Keratinocyte (primary cell): Measurements from ENCODE around the gene CD300H. TPM values are rescaled to one million over a fixed set of nuclear protein-coding genes. Genes with fewer than 3 reads are reported as not detected.

Experiments
- DNase-seq: peaks from one replicate; pipeline ENCODE4 v3.0.0-alpha.2; 2011; ENCODE audit warnings: low read depth, missing footprints, low spot score
- FAIRE-seq: peaks from 2 replicates; lab custom pipeline; 2011; peaks lifted over from hg19 to GRCh38; lab: Jason Lieb, UNC
- H2AFZ ChIP-seq: 2 replicates; pipeline ENCODE4 v1.6.0; 2012; ENCODE audit warnings: low read length, control low read depth, inconsistent platforms; ENCODE audit not compliant: control insufficient read depth
- H3K27ac ChIP-seq: 2 replicates; pipeline ENCODE4 v1.5.1; 2011; ENCODE audit warnings: low read length; ENCODE audit not compliant: control insufficient read depth, insufficient read depth
- H3K27me3 ChIP-seq: 3 replicates; pipeline ENCODE4 v1.6.0; 2011; ENCODE audit warnings: low read length; ENCODE audit not compliant: control insufficient read depth, insufficient read depth; ENCODE audit errors: extremely low read depth
- H3K36me3 ChIP-seq, 2 experiments: 2 replicates in 1 of 2; 3 replicates in 1 of 2; pipeline ENCODE4 v1.5.1; 2011; ENCODE audit warnings: low read length in 2 of 2, mild to moderate bottlenecking in 1 of 2; ENCODE audit not compliant: control insufficient read depth in 2 of 2, insufficient read depth in 2 of 2; ENCODE audit errors: extremely low read depth in 1 of 2
- H3K4me1 ChIP-seq: 3 replicates; pipeline ENCODE4 v1.5.1; 2011; ENCODE audit warnings: low read length; ENCODE audit not compliant: control insufficient read depth, insufficient read depth; ENCODE audit errors: extremely low read depth
- H3K4me2 ChIP-seq: 3 replicates; pipeline ENCODE4 v1.6.0; 2011; ENCODE audit warnings: low read depth, low read length; ENCODE audit not compliant: control insufficient read depth, insufficient read depth; ENCODE audit errors: extremely low read depth
- H3K4me3 ChIP-seq, 3 experiments: fragments of 200-600 bp in 1 of 3; sonication (generic) in 1 of 3; 2 replicates in 2 of 3; 3 replicates in 1 of 3; pipeline ENCODE4 v1.5.1; 2011 to 2016; ENCODE audit warnings: low read length in 3 of 3, mild to moderate bottlenecking in 3 of 3, control low read depth in 2 of 3, inconsistent platforms in 1 of 3, low read depth in 1 of 3, mixed read lengths in 1 of 3, mixed run types in 1 of 3, moderate library complexity in 1 of 3; ENCODE audit not compliant: control insufficient read depth in 2 of 3, insufficient read depth in 2 of 3; ENCODE audit errors: extremely low read depth in 1 of 3
- H3K79me2 ChIP-seq: 2 replicates; pipeline ENCODE4 v1.6.0; 2012; ENCODE audit warnings: low read length; ENCODE audit not compliant: control insufficient read depth, insufficient read depth
- H3K9ac ChIP-seq: 3 replicates; pipeline ENCODE4 v1.6.0; 2011; ENCODE audit warnings: low read length; ENCODE audit not compliant: control insufficient read depth, insufficient read depth; ENCODE audit errors: extremely low read depth
- H3K9me1 ChIP-seq: 3 replicates; pipeline ENCODE4 v1.6.0; 2011; ENCODE audit warnings: low read length; ENCODE audit not compliant: control insufficient read depth, insufficient read depth; ENCODE audit errors: extremely low read depth
- H3K9me3 ChIP-seq: 2 replicates; pipeline ENCODE4 v1.5.1; 2012; ENCODE audit warnings: low read depth, low read length; ENCODE audit not compliant: control insufficient read depth
- H4K20me1 ChIP-seq: 3 replicates; pipeline ENCODE4 v1.6.0; 2011; ENCODE audit warnings: low read length; ENCODE audit not compliant: control insufficient read depth, insufficient read depth; ENCODE audit errors: extremely low read depth
- EZH2 ChIP-seq: IDR thresholded peaks from one replicate; pipeline ENCODE4 v1.6.1; 2012; ENCODE audit warnings: inconsistent platforms, mild to moderate bottlenecking, low read length, moderate library complexity
- dilution Hi-C: fragments of 300-500 bp; cut with MboI; formaldehyde crosslinking; loops from one replicate; pipeline ENCODE4 v1.7.0; 2020; ENCODE audit warnings: low sequenced_read_pairs; ENCODE audit not compliant: extremely low pct_ligation_motif_present
- polyA plus RNA-seq, 5 experiments: library from polyadenylated mRNA; depleted of rRNA in 3 of 5; stranded (reverse) in 3 of 5; stranded (forward) in 1 of 5; unstranded in 1 of 5; fragments of >200 nt; gene quantifications; 1 replicate in 1 of 5; 2 replicates in 3 of 5; 3 replicates in 1 of 5; pipeline versions ENCODE4 v1.2.1 to v1.2.3, GENCODE V29; 2011 to 2012; ENCODE audit warnings: missing spikeins in 2 of 5, low read depth in 1 of 5, low replicate concordance in 1 of 5
- TF ChIP-seq, protein P1 (sequence below), 3 experiments: IDR thresholded peaks in 1 of 3; conservative IDR thresholded peaks in 1 of 3; optimal IDR thresholded peaks in 1 of 3; 2 replicates in 2 of 3; 3 replicates in 1 of 3; pipeline versions ENCODE3 to v1.5.1; 2011; ENCODE audit warnings: low read length in 3 of 3, mild to moderate bottlenecking in 3 of 3, moderate library complexity in 2 of 3, control low read depth in 1 of 3, inconsistent platforms in 1 of 3; ENCODE audit not compliant: insufficient read depth in 2 of 3; ENCODE audit errors: extremely low read depth in 1 of 3

CD300H gene
- polyA plus RNA-seq, 1 donor (not counting 4 experiments of a cell fraction or from before 2014, with no cell fraction given): not detected

DNA sequence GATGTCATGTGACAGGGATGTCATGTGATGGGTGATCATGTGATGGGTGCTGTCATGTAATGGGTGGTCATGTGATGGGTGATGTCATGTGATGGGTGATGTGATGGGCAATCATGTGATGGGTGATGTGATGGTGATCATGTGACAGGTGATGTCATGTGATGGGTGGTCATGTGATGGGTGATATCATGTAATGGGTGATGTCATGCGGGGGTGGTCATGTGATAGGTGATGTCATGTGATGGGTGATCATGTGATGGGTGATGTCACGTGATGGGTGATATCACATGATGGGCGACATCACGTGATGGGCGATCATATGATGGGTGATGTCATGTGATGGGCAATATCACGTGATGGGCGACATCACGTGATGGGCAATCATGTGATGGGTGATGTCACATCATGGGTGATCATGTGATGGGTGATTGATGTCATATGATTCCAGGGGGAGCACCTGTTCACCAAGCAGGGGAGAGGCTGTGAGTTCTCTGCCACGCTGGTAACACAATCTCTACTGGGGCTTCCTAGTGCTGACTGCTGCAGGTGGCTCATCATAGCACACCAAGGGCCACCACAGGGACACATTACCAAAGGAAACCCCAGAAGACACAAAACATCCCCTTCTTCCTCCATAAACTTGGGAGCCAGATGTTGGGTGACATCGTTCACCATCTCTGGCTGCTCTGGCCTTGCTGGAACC lies 52.5 kb downstream of the CD300H start:
- H2AFZ ChIP-seq: no peak overlapping the region
- peak overlapping the region; percentile 10 for H3K27ac ChIP-seq
- no peaks in the 10 kb centered on the region for H3K79me2 ChIP-seq
- H3K9me1 ChIP-seq: no peaks in the 10 kb centered on the region
- DNase-seq (no peak), FAIRE-seq (no peak)
- no peaks in the 10 kb centered on the region for H3K36me3 ChIP-seq
- no peak for TF ChIP-seq EZH2
- TF ChIP-seq, protein P1, sequence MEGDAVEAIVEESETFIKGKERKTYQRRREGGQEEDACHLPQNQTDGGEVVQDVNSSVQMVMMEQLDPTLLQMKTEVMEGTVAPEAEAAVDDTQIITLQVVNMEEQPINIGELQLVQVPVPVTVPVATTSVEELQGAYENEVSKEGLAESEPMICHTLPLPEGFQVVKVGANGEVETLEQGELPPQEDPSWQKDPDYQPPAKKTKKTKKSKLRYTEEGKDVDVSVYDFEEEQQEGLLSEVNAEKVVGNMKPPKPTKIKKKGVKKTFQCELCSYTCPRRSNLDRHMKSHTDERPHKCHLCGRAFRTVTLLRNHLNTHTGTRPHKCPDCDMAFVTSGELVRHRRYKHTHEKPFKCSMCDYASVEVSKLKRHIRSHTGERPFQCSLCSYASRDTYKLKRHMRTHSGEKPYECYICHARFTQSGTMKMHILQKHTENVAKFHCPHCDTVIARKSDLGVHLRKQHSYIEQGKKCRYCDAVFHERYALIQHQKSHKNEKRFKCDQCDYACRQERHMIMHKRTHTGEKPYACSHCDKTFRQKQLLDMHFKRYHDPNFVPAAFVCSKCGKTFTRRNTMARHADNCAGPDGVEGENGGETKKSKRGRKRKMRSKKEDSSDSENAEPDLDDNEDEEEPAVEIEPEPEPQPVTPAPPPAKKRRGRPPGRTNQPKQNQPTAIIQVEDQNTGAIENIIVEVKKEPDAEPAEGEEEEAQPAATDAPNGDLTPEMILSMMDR (optimal IDR thresholded peaks at IDR 0.05 in 1 of 3, IDR thresholded peaks at IDR 0.05 in 1 of 3, conservative IDR thresholded peaks at IDR 0.05 in 1 of 3; ENCODE audit: extremely low read depth in 1 of 3, insufficient read depth in 2 of 3, low read length in 3 of 3): no peak
- H3K9ac ChIP-seq: no peak overlapping the region
- dilution Hi-C loops: no loop called here
- H3K27me3 ChIP-seq: no peaks in the 10 kb centered on the region
- H3K9me3 ChIP-seq: peaks cover 10% of the 10 kb centered on the region
- H3K4me1 ChIP-seq: no peaks in the 10 kb centered on the region
- no peak overlapping the region for H3K4me2 ChIP-seq
- no peak overlapping the region for H3K4me3 ChIP-seq
- no peaks in the 10 kb centered on the region for H4K20me1 ChIP-seq

DNA sequence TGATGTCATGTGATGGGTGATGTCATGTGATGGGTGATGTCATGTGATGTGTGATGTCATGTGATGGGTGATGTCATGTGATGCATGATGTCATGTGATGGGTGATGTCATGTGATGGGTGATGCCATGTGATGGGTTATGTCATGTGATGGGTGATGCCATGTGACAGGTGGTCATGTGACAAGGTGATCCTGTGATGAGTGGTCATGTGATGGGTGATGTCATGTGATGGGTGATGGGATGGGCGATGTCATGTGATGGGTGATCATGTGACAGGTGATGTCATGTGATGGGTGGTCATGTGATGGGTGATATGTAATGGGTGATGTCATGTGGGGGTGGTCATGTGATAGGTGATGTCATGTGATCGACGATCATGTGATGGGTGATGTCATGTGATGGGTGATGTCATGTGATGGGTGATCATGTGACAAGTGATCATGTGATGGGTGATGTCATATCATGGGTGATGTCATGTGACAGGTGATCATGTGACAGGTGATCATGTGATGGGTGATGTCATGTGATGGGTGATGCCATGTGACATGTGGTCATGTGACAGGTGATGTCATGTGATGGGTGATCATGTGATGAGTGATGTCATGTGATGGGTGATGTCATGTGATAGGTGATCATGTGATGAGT lies 53.2 kb downstream of the CD300H start:
- Histone ChIP-seq H4K20me1 (no peaks in the 10 kb centered on the region), H3K9me1 (no peaks in the 10 kb centered on the region), H3K4me3 (no peak overlapping the region), H3K79me2 (no peaks in the 10 kb centered on the region), H2AFZ (no peak overlapping the region), H3K27ac (peak overlapping the region; percentile 10), H3K36me3 (no peaks in the 10 kb centered on the region), H3K4me1 (no peaks in the 10 kb centered on the region), H3K9ac (no peak overlapping the region), H3K9me3 (peaks cover 10% of the 10 kb centered on the region), H3K27me3 (no peaks in the 10 kb centered on the region), H3K4me2 (no peak overlapping the region)
- TF ChIP-seq, protein P1 (optimal IDR thresholded peaks at IDR 0.05 in 1 of 3, IDR thresholded peaks at IDR 0.05 in 1 of 3, conservative IDR thresholded peaks at IDR 0.05 in 1 of 3; ENCODE audit: extremely low read depth in 1 of 3, insufficient read depth in 2 of 3, low read length in 3 of 3): no peak
- no peak for TF ChIP-seq EZH2
- FAIRE-seq: peak; percentile 23
- dilution Hi-C loops: no loop called here
- DNase-seq: no peak
